SK-N-MC (cell line): ENCODE measurements around the gene TCOF1.

Experiments used
- EZH2 ChIP-seq: fragments of 200-600 bp; sonication (generic); IDR thresholded peaks from one replicate; pipeline ENCODE4 v1.6.1; 2017; ENCODE audit warnings: antibody characterized with exemption
- POLR2AphosphoS5 ChIP-seq: IDR thresholded peaks from 2 replicates; pipeline ENCODE4 v1.6.1; 2012; ENCODE audit warnings: mild to moderate bottlenecking, low read depth, low read length, borderline replicate concordance

- no peak for TF ChIP-seq POLR2AphosphoS5
- TF ChIP-seq EZH2: no peak
Observed at GRCh38 chr5:150440948-150441812, 83.7 kb downstream of the TCOF1 start.
